ENCODE data around the gene CPT1A. TPM values are rescaled to one million over a fixed set of nuclear protein-coding genes. Genes with fewer than 3 reads are reported as not detected.

The CPT1A gene
- total RNA-seq, 1 donor from 2014 or later: 76.3 TPM

DNA sequence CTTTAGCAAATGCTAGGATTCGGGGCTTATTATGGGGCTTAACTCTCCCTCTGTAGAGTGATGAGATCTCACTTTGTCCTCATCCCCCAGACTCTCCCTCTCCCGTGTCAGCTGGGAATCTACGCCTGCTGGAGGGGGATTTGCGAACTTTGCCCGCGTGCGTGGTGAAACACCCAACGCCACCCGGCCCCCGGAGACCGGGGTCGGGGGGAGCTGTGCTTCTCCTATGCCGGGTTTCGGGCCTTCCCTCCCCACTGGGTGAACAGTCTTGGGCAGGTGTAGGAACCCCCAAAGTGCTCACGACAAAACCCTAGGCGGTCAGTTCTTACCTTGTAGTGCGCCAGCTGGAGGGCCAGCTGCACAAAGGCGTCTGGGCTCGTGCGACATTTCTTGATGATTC lies 68.8 kb downstream of the CPT1A start:
- Histone ChIP-seq H3K4me1 (no peaks in the 10 kb centered on the region), H3K27me3 (no peaks in the 10 kb centered on the region), H3K36me3 (peaks cover 96 to 98% of the 10 kb centered on the region in 2 donors), H3K4me3 (no peak overlapping the region), H3K27ac (no peak overlapping the region), H3K9me3 (no peaks in the 10 kb centered on the region)
- TF ChIP-seq, protein P1, sequence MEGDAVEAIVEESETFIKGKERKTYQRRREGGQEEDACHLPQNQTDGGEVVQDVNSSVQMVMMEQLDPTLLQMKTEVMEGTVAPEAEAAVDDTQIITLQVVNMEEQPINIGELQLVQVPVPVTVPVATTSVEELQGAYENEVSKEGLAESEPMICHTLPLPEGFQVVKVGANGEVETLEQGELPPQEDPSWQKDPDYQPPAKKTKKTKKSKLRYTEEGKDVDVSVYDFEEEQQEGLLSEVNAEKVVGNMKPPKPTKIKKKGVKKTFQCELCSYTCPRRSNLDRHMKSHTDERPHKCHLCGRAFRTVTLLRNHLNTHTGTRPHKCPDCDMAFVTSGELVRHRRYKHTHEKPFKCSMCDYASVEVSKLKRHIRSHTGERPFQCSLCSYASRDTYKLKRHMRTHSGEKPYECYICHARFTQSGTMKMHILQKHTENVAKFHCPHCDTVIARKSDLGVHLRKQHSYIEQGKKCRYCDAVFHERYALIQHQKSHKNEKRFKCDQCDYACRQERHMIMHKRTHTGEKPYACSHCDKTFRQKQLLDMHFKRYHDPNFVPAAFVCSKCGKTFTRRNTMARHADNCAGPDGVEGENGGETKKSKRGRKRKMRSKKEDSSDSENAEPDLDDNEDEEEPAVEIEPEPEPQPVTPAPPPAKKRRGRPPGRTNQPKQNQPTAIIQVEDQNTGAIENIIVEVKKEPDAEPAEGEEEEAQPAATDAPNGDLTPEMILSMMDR (IDR thresholded peaks at IDR 0.05): no peak
- DNase-seq (ENCODE audit: low spot score in 2 of 2): no peak
- intact Hi-C loops (cut with DNase I): no loop called here

DNA sequence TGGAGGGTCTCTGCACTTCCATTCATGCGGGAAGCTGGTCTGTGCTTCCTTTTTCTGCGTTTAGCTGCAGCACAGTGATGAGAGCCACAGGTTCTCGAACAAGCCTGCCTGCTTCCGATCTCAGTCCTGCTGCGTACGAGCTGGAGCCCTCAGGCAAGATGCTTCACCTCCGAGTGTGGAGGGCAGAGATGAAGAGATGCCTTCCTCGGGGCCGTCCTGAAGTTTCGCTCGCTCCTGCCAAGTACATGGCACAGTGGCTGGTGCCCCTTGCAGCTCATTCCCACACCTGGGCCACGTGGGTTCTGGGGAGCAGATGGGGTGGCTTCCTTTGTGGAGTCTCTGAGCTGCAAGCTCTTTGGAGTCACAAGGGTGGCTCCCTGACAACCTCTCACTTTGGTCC lies 70.9 kb downstream of the CPT1A start:
- H3K27me3 ChIP-seq: no peaks in the 10 kb centered on the region
- intact Hi-C loops (cut with DNase I): no loop called here
- no peak overlapping the region for H3K4me3 ChIP-seq
- no peaks in the 10 kb centered on the region for H3K4me1 ChIP-seq
- TF ChIP-seq, protein P1 (IDR thresholded peaks at IDR 0.05): no peak
- H3K9me3 ChIP-seq: no peaks in the 10 kb centered on the region
- H3K36me3 ChIP-seq: peaks cover 92 to 97% of the 10 kb centered on the region in 2 donors
- H3K27ac ChIP-seq: no peak overlapping the region
- DNase-seq (ENCODE audit: low spot score in 2 of 2): no peak

DNA sequence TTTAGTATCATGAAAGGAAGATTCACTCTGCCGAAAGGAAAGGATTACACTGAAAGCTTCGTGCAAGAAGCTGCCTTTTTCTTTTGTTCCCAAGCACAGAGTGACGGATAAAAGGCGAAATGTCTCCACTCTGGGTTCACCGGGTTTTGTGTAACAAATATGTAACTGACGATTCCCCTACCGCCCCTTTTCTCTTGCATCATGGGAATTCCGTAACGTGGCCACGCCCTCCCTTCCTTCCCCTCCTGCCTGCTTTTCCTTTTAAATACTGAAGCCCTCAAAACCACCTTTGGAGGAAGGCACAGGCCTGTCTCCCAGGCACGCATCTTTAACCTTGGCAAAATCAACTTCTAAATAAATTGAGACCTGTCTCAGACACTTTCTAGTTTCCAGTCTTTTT lies 74.0 kb downstream of the CPT1A start:
- Histone ChIP-seq H3K9me3 (no peaks in the 10 kb centered on the region), H3K36me3 (peaks cover 88 to 95% of the 10 kb centered on the region in 2 donors), H3K4me3 (no peak overlapping the region), H3K4me1 (no peaks in the 10 kb centered on the region), H3K27me3 (no peaks in the 10 kb centered on the region), H3K27ac (no peak overlapping the region)
- no peak for DNase-seq (ENCODE audit: low spot score in 2 of 2)
- TF ChIP-seq, protein P1 (IDR thresholded peaks at IDR 0.05): no peak
- intact Hi-C loops (cut with DNase I): no loop called here

GRCh38 chr11:68766786-68767185 lies 74.9 kb downstream of the CPT1A start:
- peaks cover 88 to 95% of the 10 kb centered on the region in 2 donors for H3K36me3 ChIP-seq
- TF ChIP-seq, protein P1 (IDR thresholded peaks at IDR 0.05): no peak
- no peak overlapping the region for H3K4me3 ChIP-seq
- H3K27ac ChIP-seq: no peak overlapping the region
- intact Hi-C loops (cut with DNase I): no loop called here
- no peak for DNase-seq (ENCODE audit: low spot score in 2 of 2)
- no peaks in the 10 kb centered on the region for H3K27me3 ChIP-seq
- H3K4me1 ChIP-seq: no peaks in the 10 kb centered on the region
- H3K9me3 ChIP-seq: no peaks in the 10 kb centered on the region

- intact Hi-C loops (cut with DNase I): no loop called here
- no peak overlapping the region for H3K4me3 ChIP-seq
- no peak for DNase-seq (ENCODE audit: low spot score in 2 of 2)
- H3K27ac ChIP-seq: no peak overlapping the region
- no peaks in the 10 kb centered on the region for H3K4me1 ChIP-seq
- H3K36me3 ChIP-seq: peaks cover 88 to 95% of the 10 kb centered on the region in 2 donors
- H3K9me3 ChIP-seq: no peaks in the 10 kb centered on the region
- H3K27me3 ChIP-seq: no peaks in the 10 kb centered on the region
- TF ChIP-seq, protein P1 (IDR thresholded peaks at IDR 0.05): no peak
Measured at GRCh38 chr11:68764746-68765145, 77.0 kb downstream of the CPT1A start.

All from ascending aorta (tissue), 2 donors.